HepG2 (cell line): ENCODE results near the gene TGM2. TPM values are rescaled to one million over a fixed set of nuclear protein-coding genes. Genes with fewer than 3 reads are reported as not detected.

Experiments
- ATAC-seq: fragments of 200-7000 bp; cut with Tn5 transposase; 3 replicates; pipeline ENCODE4 v1.9.1; 2020; ENCODE audit warnings: mild to moderate bottlenecking, moderate library complexity
- BruUV-seq: library from RNA; stranded (reverse); fragments of 400-500 nt; replicated peaks from 2 replicates; lab custom pipeline; 2021; lab: Mats Ljungman, UMichigan
- CTCF ChIA-PET: fragments of 300-600 bp; formaldehyde crosslinking; extraction: SDS; loops from one replicate; lab custom pipeline; 2021; ENCODE audit warnings: low total read pairs, inconsistent platforms, low intra/inter-chr PET ratio; lab: Yijun Ruan, JAX
- POLR2A ChIA-PET: fragments of 350-600 bp; sonication (Branson Sonifier 250); formaldehyde crosslinking; loops from one replicate; lab custom pipeline; 2020; ENCODE audit warnings: antibody characterized with exemption, inconsistent platforms; lab: Yijun Ruan, JAX
- DNase-seq: peaks from one replicate; pipeline ENCODE4 v3.0.0-alpha.2; 2015; ENCODE audit warnings: low spot score
- FAIRE-seq: peaks from 3 replicates; lab custom pipeline; 2011; peaks lifted over from hg19 to GRCh38; lab: Jason Lieb, UNC
- H2AFZ ChIP-seq: one replicate; pipeline ENCODE4 v1.6.1; 2011; ENCODE audit warnings: low read length, inconsistent platforms
- H3K27ac ChIP-seq: fragments of 300-600 bp; 3 replicates; pipeline ENCODE4 v1.8.0; 2011; ENCODE audit warnings: mixed run types, mild to moderate bottlenecking, mixed read lengths, low read length, inconsistent platforms; ENCODE audit not compliant: insufficient read depth; ENCODE audit errors: extremely low read length
- H3K27me3 ChIP-seq, 2 experiments: fragments of 200-600 bp in 1 of 2; 2 replicates in 1 of 2; 3 replicates in 1 of 2; pipeline versions ENCODE4 v1.6.0 to v1.8.0; 2011; ENCODE audit warnings: low read length in 2 of 2, mild to moderate bottlenecking in 2 of 2, moderate library complexity in 2 of 2, inconsistent platforms in 1 of 2; ENCODE audit not compliant: insufficient read depth in 2 of 2, control insufficient read depth in 1 of 2
- H3K36me3 ChIP-seq, 2 experiments: fragments of 200-600 bp in 1 of 2; replicated peaks in 1 of 2; 2 replicates in 1 of 2; 3 replicates in 1 of 2; pipeline versions ENCODE4 v1.5.1 to v1.8.0; 2011; ENCODE audit warnings: low read length in 2 of 2, inconsistent platforms in 1 of 2; ENCODE audit not compliant: insufficient read depth in 2 of 2, control insufficient read depth in 1 of 2
- H3K4me1 ChIP-seq: 2 replicates; pipeline ENCODE4 v1.5.1; 2012; ENCODE audit warnings: low read length, inconsistent platforms; ENCODE audit not compliant: insufficient read depth
- H3K4me2 ChIP-seq: 2 replicates; pipeline ENCODE4 v1.6.0; 2011; ENCODE audit warnings: low read depth, low read length, inconsistent platforms
- H3K4me3 ChIP-seq, 3 experiments: fragments of 200-600 bp in 1 of 3; sonication (generic), shearing (Covaris generic) in 1 of 3; replicated peaks in 1 of 3; 2 replicates each; pipeline ENCODE4 v1.5.1; 2011 to 2016; ENCODE audit warnings: low read length in 3 of 3, inconsistent platforms in 2 of 3, low read depth in 2 of 3, mild to moderate bottlenecking in 2 of 3, control low read depth in 1 of 3, mixed read lengths in 1 of 3; ENCODE audit not compliant: insufficient read depth in 1 of 3
- H3K79me2 ChIP-seq: one replicate; pipeline ENCODE4 v1.6.1; 2011; ENCODE audit warnings: low read length, inconsistent platforms; ENCODE audit not compliant: insufficient read depth
- H3K9ac ChIP-seq: 2 replicates; pipeline ENCODE4 v1.6.0; 2011; ENCODE audit warnings: mild to moderate bottlenecking, low read depth, low read length, inconsistent platforms; ENCODE audit not compliant: insufficient read depth
- H3K9me3 ChIP-seq: 2 replicates; pipeline ENCODE4 v1.5.1; 2012; ENCODE audit warnings: mild to moderate bottlenecking, low read length
- H4K20me1 ChIP-seq: 2 replicates; pipeline ENCODE4 v1.6.0; 2011; ENCODE audit warnings: inconsistent platforms, mild to moderate bottlenecking, low read length, moderate library complexity; ENCODE audit not compliant: insufficient read depth
- CEBPZ ChIP-seq: IDR thresholded peaks from 2 replicates; pipeline ENCODE4 v1.6.1; 2012; ENCODE audit warnings: low read length, improper control_type of control experiment
- FIP1L1 ChIP-seq: fragments of 200-400 bp; formaldehyde crosslinking; IDR thresholded peaks from 2 replicates; pipeline ENCODE4 v1.6.1; 2018; ENCODE audit warnings: low read depth, mild to moderate bottlenecking, low read length, moderate library complexity, borderline replicate concordance; ENCODE audit not compliant: insufficient read depth
- GLI4 ChIP-seq: sonication (generic); formaldehyde crosslinking; IDR thresholded peaks from 2 replicates; pipeline ENCODE4 v1.5.1; 2020; ENCODE audit warnings: missing genetic modification reagents, mild to moderate bottlenecking, moderate library complexity, borderline replicate concordance
- KDM1A ChIP-seq: IDR thresholded peaks from 2 replicates; pipeline ENCODE4 v1.6.1; 2016; ENCODE audit warnings: missing compliant biosample characterization
- MTA1 ChIP-seq: sonication (generic); formaldehyde crosslinking; IDR thresholded peaks from 2 replicates; pipeline ENCODE4 v1.4.0; 2020; ENCODE audit warnings: missing genetic modification reagents, mild to moderate bottlenecking, borderline replicate concordance
- MYPOP ChIP-seq: sonication (generic); formaldehyde crosslinking; IDR thresholded peaks from 2 replicates; pipeline ENCODE4 v1.8.1; 2023; ENCODE audit warnings: mild to moderate bottlenecking, moderate library complexity, missing genetic modification reagents
- NR2C2 ChIP-seq: sonication (generic); formaldehyde crosslinking; IDR thresholded peaks from 2 replicates; pipeline ENCODE4 v1.4.0; 2020; ENCODE audit warnings: missing genetic modification reagents, mild to moderate bottlenecking, moderate library complexity, borderline replicate concordance
- SMC3 ChIP-seq: IDR thresholded peaks from 2 replicates; pipeline ENCODE4 v1.6.1; 2011; ENCODE audit warnings: low read length, improper control_type of control experiment
- ZNF44 ChIP-seq: sonication (generic); formaldehyde crosslinking; IDR thresholded peaks from 2 replicates; pipeline ENCODE4 v1.5.1; 2020; ENCODE audit warnings: mild to moderate bottlenecking, missing genetic modification reagents
- WGBS: methylation state at CpG from one replicate; pipeline ENCODE4 v1.1.6; 2017; ENCODE audit warnings: low lambda C conversion rate; 5-methylcytosine and 5-hydroxymethylcytosine counted together
- in situ Hi-C: cut with HindIII; loops from 2 replicates; pipeline ENCODE4 v1.10.0; 2017; ENCODE audit warnings: low pct_unique_long_range_greater_than_20kb; ENCODE audit not compliant: extremely low pct_ligation_motif_present
- intact Hi-C: fragments of 100-400 bp; cut with micrococcal nuclease; formaldehyde crosslinking; loops from one replicate; pipeline ENCODE4 v1.10.0; 2022; ENCODE audit not compliant: unreplicated experiment
- polyA plus RNA-seq, 8 experiments: library from polyadenylated mRNA; depleted of rRNA in 3 of 8; stranded (reverse) in 7 of 8; unstranded in 1 of 8; fragments of >200 nt; fragmentation: Illumina TruSeq in 4 of 8; extraction: Trizol in 4 of 8; gene quantifications; 2 replicates each; pipeline versions ENCODE4 v1.2.1 to v1.2.3, GENCODE V29; 2011 to 2016; ENCODE audit warnings: low read depth in 4 of 8, missing spikeins in 1 of 8, mixed read lengths in 1 of 8; ENCODE audit not compliant: insufficient read depth in 1 of 8
- total RNA-seq, 5 experiments: library from RNA; depleted of rRNA; stranded (reverse); fragments of >200 nt; fragmentation: Illumina TruSeq; extraction: Trizol; gene quantifications; 2 replicates each; pipeline ENCODE4 v1.2.3, GENCODE V29; 2016; ENCODE audit warnings: low read depth in 1 of 5
- TF ChIP-seq, protein P1 (sequence below): IDR thresholded peaks from 2 replicates; pipeline ENCODE4 v1.6.1; 2018; ENCODE audit warnings: missing genetic modification reagents, mild to moderate bottlenecking, missing compliant biosample characterization
- TF ChIP-seq, protein P2 (sequence below): IDR thresholded peaks from 2 replicates; pipeline ENCODE4 v1.6.1; 2016; ENCODE audit warnings: low read depth
- TF ChIP-seq, protein P3 (sequence below): sonication (generic); formaldehyde crosslinking; IDR thresholded peaks from 2 replicates; pipeline ENCODE4 v1.4.0; 2020; ENCODE audit warnings: missing genetic modification reagents, borderline replicate concordance

TGM2 gene
- total and polyA plus RNA-seq, 2 of the 13 experiments (the other 11 are each of a cell fraction or from before 2014, with no cell fraction given), result 4.2 to 46.4 TPM

DNA sequence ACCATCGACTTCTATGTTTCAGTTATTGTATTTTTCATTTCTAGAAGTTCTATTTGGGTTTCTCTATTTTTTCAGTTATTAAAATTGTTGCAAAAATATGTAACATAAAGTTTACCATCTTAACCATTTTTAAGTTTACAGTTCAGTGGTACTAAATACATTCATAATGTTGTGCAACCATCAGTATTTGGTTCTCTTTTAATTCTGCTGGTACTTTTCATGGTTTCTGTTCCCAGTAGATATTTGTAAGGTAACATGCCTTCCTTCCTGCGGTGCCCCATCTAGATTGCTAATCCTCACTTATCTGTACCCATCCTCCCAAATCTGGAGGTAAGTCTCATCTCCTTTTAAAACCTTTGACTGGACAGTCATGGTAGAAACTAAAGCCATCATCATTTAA, 47.9 kb downstream of the TGM2 start (continued):
- TF ChIP-seq, protein P1, sequence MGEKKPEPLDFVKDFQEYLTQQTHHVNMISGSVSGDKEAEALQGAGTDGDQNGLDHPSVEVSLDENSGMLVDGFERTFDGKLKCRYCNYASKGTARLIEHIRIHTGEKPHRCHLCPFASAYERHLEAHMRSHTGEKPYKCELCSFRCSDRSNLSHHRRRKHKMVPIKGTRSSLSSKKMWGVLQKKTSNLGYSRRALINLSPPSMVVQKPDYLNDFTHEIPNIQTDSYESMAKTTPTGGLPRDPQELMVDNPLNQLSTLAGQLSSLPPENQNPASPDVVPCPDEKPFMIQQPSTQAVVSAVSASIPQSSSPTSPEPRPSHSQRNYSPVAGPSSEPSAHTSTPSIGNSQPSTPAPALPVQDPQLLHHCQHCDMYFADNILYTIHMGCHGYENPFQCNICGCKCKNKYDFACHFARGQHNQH, result no peak
- TF ChIP-seq NR2C2, result no peak
- TF ChIP-seq KDM1A (CRISPR knock-in tag), result no peak

DNA sequence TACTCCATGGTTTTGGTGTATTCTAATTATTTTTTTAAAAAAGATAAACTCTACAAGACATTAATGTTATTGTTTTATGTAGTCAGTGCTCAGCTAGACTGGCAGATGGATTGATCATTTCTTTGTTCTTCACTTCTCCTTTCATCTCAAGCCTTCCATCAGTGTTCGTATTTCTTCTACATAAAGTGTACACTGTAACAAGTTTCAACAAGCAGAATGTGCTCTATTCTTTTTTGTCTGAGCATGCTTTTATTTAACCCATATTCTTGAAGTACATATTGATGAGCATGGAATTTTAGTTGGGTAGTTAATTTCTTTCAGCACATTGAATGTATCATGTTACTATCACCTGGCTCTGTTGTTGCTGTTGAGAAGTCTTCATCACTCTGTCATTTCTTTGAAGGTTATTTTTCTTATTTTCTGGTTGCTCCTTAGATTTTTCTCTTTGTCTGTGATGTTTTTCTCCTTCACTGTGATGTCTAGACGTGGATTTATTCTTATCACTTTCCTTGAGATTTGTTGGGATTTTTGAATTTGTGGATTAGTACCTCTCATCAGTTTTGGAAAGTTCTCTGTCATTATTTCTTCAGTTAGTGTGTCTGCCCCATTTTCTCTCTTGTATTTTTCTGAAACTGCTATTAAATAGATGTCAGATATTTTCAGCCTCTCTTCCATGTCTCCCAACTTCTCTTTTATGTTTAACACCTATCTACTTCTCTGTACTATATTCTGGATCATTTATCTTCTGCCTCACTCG, 48.5 kb downstream of the TGM2 start:
- H3K79me2 ChIP-seq, result no peaks in the 10 kb centered on the region
- DNase-seq (no peak), ATAC-seq (no peak), FAIRE-seq (no peak)
- H3K27me3 ChIP-seq, result no peaks in the 10 kb centered on the region
- 46% methylated on average over 3 of the region's 3 CpGs for WGBS
- intact Hi-C loops (no loop called here), in situ Hi-C loops (no loop called here)
- no peak overlapping the region for H3K4me2 ChIP-seq
- no peaks in the 10 kb centered on the region for H4K20me1 ChIP-seq
- CTCF ChIA-PET, result no interaction called here
- no peak overlapping the region for H2AFZ ChIP-seq
- BruUV-seq, result no TSS peak
- no peak overlapping the region for H3K4me3 ChIP-seq
- POLR2A ChIA-PET, result no interaction called here
- H3K9ac ChIP-seq, result no peak overlapping the region
- H3K27ac ChIP-seq, result no peak overlapping the region
- no peaks in the 10 kb centered on the region for H3K36me3 ChIP-seq
- no peaks in the 10 kb centered on the region for H3K9me3 ChIP-seq
- peaks cover 23% of the 10 kb centered on the region for H3K4me1 ChIP-seq
- TF ChIP-seq MYPOP (CRISPR knock-in tag) (no peak), MTA1 (no peak), SMC3 (no peak), GLI4 (CRISPR knock-in tag) (no peak), ZNF44 (no peak), CEBPZ (no peak), FIP1L1 (no peak)
- TF ChIP-seq, protein P2, sequence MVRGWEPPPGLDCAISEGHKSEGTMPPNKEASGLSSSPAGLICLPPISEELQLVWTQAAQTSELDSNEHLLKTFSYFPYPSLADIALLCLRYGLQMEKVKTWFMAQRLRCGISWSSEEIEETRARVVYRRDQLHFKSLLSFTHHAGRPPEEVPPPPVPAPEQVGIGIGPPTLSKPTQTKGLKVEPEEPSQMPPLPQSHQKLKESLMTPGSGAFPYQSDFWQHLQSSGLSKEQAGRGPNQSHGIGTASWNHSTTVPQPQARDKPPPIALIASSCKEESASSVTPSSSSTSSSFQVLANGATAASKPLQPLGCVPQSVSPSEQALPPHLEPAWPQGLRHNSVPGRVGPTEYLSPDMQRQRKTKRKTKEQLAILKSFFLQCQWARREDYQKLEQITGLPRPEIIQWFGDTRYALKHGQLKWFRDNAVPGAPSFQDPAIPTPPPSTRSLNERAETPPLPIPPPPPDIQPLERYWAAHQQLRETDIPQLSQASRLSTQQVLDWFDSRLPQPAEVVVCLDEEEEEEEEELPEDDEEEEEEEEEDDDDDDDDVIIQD, result no peak
- TF ChIP-seq, protein P3, sequence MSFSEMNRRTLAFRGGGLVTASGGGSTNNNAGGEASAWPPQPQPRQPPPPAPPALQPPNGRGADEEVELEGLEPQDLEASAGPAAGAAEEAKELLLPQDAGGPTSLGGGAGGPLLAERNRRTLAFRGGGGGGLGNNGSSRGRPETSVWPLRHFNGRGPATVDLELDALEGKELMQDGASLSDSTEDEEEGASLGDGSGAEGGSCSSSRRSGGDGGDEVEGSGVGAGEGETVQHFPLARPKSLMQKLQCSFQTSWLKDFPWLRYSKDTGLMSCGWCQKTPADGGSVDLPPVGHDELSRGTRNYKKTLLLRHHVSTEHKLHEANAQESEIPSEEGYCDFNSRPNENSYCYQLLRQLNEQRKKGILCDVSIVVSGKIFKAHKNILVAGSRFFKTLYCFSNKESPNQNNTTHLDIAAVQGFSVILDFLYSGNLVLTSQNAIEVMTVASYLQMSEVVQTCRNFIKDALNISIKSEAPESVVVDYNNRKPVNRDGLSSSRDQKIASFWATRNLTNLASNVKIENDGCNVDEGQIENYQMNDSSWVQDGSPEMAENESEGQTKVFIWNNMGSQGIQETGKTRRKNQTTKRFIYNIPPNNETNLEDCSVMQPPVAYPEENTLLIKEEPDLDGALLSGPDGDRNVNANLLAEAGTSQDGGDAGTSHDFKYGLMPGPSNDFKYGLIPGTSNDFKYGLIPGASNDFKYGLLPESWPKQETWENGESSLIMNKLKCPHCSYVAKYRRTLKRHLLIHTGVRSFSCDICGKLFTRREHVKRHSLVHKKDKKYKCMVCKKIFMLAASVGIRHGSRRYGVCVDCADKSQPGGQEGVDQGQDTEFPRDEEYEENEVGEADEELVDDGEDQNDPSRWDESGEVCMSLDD (CRISPR knock-in tag), result no peak
